ENCODE results near the gene ITPK1. TPM values are rescaled to one million over a fixed set of nuclear protein-coding genes. Genes with fewer than 3 reads are reported as not detected.

Gene ITPK1
- total and polyA plus RNA-seq, 10 of the 15 experiments (the other 5 are each of a cell fraction or from before 2014, with no cell fraction given) = 1.3 to 73.2 (median 27.0) TPM

GRCh38 chr14:93054006-93054405, 61.7 kb downstream of the ITPK1 start (continued):
- TF ChIP-seq PKNOX1 (IDR thresholded peaks at IDR 0.05) = no peak
- no peak for TF ChIP-seq FOS (IDR thresholded peaks at IDR 0.05; ENCODE audit: borderline replicate concordance, extremely low read depth, insufficient read length)
- TF ChIP-seq E2F8 (IDR thresholded peaks at IDR 0.05; ENCODE audit: low read depth, partially characterized antibody) = no peak
- TF ChIP-seq SUPT20H (IDR thresholded peaks at IDR 0.05; ENCODE audit: borderline replicate concordance, control insufficient read depth, low read depth, low read length) = no peak
- no peak for TF ChIP-seq CHD1 (IDR thresholded peaks at IDR 0.05; ENCODE audit: low read depth, low read length)
- TF ChIP-seq ZSCAN29 (IDR thresholded peaks at IDR 0.05) = no peak
- no peak for TF ChIP-seq EP300 (IDR thresholded peaks at IDR 0.05; ENCODE audit: borderline replicate concordance in 1 of 2, control insufficient read depth in 1 of 2, low read depth in 2 of 2, low read length in 2 of 2)
- peak; percentile 95 for TF ChIP-seq RFX5 (IDR thresholded peaks at IDR 0.05; ENCODE audit: low read depth, low read length)
- peak; percentile 55; the same call in 1 of the 2 replicates for TF ChIP-seq CREB1 (IDR thresholded peaks at IDR 0.05; ENCODE audit: low read depth)
- no peak for TF ChIP-seq NFIC (IDR thresholded peaks at IDR 0.05; ENCODE audit: low read depth, low read length)
- TF ChIP-seq KDM1A (IDR thresholded peaks at IDR 0.05; ENCODE audit: borderline replicate concordance) = no peak
- no peak for TF ChIP-seq IKZF1 (conservative IDR thresholded peaks at IDR 0.05)
- TF ChIP-seq HDAC6 (IDR thresholded peaks at IDR 0.05; ENCODE audit: unreplicated experiment) = no peak
- no peak for TF ChIP-seq RELB (IDR thresholded peaks at IDR 0.05; ENCODE audit: low read depth)
- TF ChIP-seq ATF7 (IDR thresholded peaks at IDR 0.05; ENCODE audit: low read depth) = peak; percentile 37; the same call in 1 of the 2 replicates
- TF ChIP-seq BHLHE40 (IDR thresholded peaks at IDR 0.05; ENCODE audit: borderline replicate concordance in 1 of 2, low read depth in 2 of 2, low read length in 1 of 2) = peak in 1 of 2 experiments; percentile 8; a peak in 1 of 4 replicates
- no peak for TF ChIP-seq USF1 (IDR thresholded peaks at IDR 0.05; ENCODE audit: borderline replicate concordance, extremely low read length, insufficient read depth, low read depth, low read length)
- no peak for TF ChIP-seq CUX1 (IDR thresholded peaks at IDR 0.05; ENCODE audit: insufficient replicate concordance, low read depth, low read length)

Data from GM12878 (cell line).